Stomach (tissue), 4 donors: ENCODE results near the gene USO1.
"Not testable (repeated sequence)": the region's sequence is repeated elsewhere in the genome, so short reads cannot be mapped to it uniquely, and the experiment has no call there.

Source experiments
- POLR2AphosphoS5 ChIP-seq, 3 donors: sonication (generic); formaldehyde crosslinking; IDR thresholded peaks; one replicate each; pipeline ENCODE4 v1.6.1; 2016; ENCODE audit warnings: antibody characterized with exemption in 3 of 3
- TF ChIP-seq, protein P1 (sequence below), 7 experiments: fragments of 450-650 bp in 4 of 7; fragments of 200-600 bp in 3 of 7; sonication (generic) in 3 of 7; IDR thresholded peaks; one replicate each; pipeline ENCODE4 v1.5.1; 2016 to 2019; ENCODE audit warnings: antibody characterized with exemption in 7 of 7, control low read depth in 2 of 7, mild to moderate bottlenecking in 1 of 7

DNA sequence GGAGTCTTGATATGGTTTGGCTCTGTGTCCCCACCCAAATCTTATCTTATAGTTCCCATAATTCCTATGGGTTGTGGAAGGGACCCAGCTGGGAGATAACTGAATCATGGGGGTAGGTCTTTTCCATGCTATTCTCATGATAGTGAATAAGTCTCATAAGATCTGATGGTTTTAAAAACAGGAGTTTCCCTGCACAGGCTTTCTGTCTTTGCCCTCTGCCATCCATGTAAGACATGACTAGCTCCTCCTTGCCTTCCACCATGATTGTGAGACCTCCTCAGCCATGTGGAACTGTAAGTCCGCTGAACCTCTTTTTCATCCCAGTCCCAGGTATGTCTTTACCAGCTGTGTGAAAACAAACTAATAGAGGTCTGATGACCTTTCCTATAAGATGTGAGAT, 37.3 kb upstream of the USO1 start:
- TF ChIP-seq, protein P1, sequence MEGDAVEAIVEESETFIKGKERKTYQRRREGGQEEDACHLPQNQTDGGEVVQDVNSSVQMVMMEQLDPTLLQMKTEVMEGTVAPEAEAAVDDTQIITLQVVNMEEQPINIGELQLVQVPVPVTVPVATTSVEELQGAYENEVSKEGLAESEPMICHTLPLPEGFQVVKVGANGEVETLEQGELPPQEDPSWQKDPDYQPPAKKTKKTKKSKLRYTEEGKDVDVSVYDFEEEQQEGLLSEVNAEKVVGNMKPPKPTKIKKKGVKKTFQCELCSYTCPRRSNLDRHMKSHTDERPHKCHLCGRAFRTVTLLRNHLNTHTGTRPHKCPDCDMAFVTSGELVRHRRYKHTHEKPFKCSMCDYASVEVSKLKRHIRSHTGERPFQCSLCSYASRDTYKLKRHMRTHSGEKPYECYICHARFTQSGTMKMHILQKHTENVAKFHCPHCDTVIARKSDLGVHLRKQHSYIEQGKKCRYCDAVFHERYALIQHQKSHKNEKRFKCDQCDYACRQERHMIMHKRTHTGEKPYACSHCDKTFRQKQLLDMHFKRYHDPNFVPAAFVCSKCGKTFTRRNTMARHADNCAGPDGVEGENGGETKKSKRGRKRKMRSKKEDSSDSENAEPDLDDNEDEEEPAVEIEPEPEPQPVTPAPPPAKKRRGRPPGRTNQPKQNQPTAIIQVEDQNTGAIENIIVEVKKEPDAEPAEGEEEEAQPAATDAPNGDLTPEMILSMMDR (IDR thresholded peaks at IDR 0.05) = not testable (repeated sequence)
- not testable (repeated sequence) for TF ChIP-seq POLR2AphosphoS5 (IDR thresholded peaks at IDR 0.05)
